ENCODE data around the gene GDPGP1. TPM values are rescaled to one million over a fixed set of nuclear protein-coding genes. Genes with fewer than 3 reads are reported as not detected.

Gene GDPGP1
- total RNA-seq, 1 experiment from 2014 or later = 5.2 TPM

DNA sequence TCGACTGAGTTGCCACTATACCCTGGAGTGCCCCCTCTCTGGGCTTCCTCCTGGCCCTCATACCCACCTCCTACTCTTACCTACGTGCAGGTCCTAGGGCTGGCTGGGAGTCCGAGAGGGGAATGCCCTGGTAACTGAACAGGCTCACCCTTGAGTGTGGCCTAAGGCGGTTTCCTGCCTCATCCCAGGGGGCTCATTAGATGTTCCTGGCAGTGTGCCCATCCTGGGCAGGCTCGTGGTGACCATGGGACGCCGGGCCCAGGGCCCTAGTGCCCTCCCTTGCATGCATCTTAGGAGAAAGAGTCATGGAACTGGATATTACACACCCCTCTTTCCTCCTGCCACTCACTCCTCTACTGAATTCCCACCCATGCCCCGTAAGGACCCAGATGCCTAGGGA, 30.1 kb upstream of the GDPGP1 start:
- POLR2A ChIA-PET (ENCODE audit: low non-redundant PET) = no interaction called here
- intact Hi-C loops (cut with micrococcal nuclease; ENCODE audit: unreplicated experiment) = no loop called here
- Histone ChIP-seq H3K36me3 (ENCODE audit: insufficient read depth, low read length, poor library complexity, severe bottlenecking) (no peaks in the 10 kb centered on the region), H3K4me3 (ENCODE audit: low read depth, low read length, poor library complexity, severe bottlenecking) (no peak overlapping the region), H3K9me3 (ENCODE audit: low read depth, low read length, poor library complexity, severe bottlenecking) (no peaks in the 10 kb centered on the region), H3K4me1 (ENCODE audit: insufficient read depth, low read length, poor library complexity, severe bottlenecking) (peaks cover 25% of the 10 kb centered on the region), H3K27me3 (replicated peaks; ENCODE audit: insufficient read depth, low read depth, low read length, poor library complexity) (no peaks in the 10 kb centered on the region), H3K27ac (ENCODE audit: low read depth, low read length, poor library complexity, severe bottlenecking) (no peak overlapping the region)
- CTCF ChIA-PET = no interaction called here
- TF ChIP-seq, protein P1, sequence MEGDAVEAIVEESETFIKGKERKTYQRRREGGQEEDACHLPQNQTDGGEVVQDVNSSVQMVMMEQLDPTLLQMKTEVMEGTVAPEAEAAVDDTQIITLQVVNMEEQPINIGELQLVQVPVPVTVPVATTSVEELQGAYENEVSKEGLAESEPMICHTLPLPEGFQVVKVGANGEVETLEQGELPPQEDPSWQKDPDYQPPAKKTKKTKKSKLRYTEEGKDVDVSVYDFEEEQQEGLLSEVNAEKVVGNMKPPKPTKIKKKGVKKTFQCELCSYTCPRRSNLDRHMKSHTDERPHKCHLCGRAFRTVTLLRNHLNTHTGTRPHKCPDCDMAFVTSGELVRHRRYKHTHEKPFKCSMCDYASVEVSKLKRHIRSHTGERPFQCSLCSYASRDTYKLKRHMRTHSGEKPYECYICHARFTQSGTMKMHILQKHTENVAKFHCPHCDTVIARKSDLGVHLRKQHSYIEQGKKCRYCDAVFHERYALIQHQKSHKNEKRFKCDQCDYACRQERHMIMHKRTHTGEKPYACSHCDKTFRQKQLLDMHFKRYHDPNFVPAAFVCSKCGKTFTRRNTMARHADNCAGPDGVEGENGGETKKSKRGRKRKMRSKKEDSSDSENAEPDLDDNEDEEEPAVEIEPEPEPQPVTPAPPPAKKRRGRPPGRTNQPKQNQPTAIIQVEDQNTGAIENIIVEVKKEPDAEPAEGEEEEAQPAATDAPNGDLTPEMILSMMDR (conservative IDR thresholded peaks at IDR 0.05; ENCODE audit: low read depth, low read length) = no peak
- no peak for TF ChIP-seq EZH2 (IDR thresholded peaks at IDR 0.05; ENCODE audit: borderline replicate concordance, low read depth, low read length, poor library complexity, severe bottlenecking)
- DNase-seq (ENCODE audit: low spot score) = peak; percentile 60
- no TSS peak for BruUV-seq (replicated peaks)

DNA sequence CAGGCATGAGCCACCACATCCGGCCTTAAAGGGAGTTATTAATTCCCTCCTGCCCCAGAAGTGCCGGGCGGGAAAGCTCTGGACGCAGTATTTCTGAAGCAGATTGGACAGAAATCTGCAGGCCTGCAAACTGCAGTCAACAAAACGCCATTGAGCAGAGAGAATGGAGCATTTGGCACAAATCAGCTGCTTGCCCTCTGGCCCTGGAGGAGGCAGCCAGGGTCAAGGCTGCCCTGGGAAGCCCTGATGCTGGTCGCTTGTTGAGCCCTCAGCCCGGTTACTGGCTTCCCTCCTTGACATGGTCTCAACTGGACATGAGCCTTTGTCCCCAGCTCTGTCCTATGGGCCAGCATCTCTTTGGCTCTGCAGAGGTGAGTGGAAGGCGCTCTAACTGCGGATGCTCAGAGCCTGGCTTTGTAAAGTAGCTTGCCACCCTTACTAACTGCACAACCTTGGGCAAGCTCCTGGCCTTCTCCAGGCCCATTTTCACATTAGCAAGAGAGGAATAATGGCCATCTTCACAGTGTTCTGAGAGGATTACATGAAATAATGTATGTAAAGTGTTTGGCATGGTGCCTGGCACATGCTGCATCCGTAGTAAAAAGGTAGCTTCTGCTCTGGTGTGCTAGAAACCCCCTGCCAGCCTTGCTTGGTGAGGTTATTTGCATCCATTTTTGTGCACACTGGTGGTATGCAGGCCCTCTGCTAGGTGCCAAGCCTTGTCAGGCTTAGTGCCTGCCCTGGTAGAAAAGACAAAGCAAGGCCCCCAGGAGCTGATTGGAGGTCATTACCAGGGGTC, 28.8 kb upstream of the GDPGP1 start:
- no peaks in the 10 kb centered on the region for H3K9me3 ChIP-seq (ENCODE audit: low read depth, low read length, poor library complexity, severe bottlenecking)

DNA sequence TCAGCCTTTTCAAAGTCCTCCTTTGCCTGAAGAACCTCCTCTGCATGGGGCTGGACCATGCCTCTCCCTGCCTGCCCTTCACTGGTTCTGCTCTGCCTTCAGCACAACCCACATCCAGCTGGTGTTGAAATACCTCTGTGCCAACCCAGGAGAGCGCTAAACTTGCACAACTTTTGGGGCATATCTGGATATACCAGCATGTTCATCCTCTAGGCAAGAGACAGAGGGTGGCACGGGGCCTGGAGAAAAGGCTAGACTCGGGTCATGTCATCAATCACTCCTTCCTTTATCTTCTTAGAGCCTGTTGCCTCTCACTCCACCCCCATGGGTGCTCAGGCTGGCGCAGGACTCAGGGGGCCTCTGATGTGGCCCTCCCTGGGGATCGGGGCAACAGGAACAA, 28.1 kb upstream of the GDPGP1 start:
- ChIA-PET POLR2A (ENCODE audit: low non-redundant PET) (no interaction called here), CTCF (no interaction called here)
- H3K36me3 ChIP-seq (ENCODE audit: insufficient read depth, low read length, poor library complexity, severe bottlenecking) = no peaks in the 10 kb centered on the region
- no peaks in the 10 kb centered on the region for H3K9me3 ChIP-seq (ENCODE audit: low read depth, low read length, poor library complexity, severe bottlenecking)
- TF ChIP-seq, protein P1 (conservative IDR thresholded peaks at IDR 0.05; ENCODE audit: low read depth, low read length) = no peak
- TF ChIP-seq EZH2 (IDR thresholded peaks at IDR 0.05; ENCODE audit: borderline replicate concordance, low read depth, low read length, poor library complexity, severe bottlenecking) = no peak
- BruUV-seq (replicated peaks) = no TSS peak
- DNase-seq (ENCODE audit: low spot score) = no peak
- no peaks in the 10 kb centered on the region for H3K27me3 ChIP-seq (replicated peaks; ENCODE audit: insufficient read depth, low read depth, low read length, poor library complexity)
- H3K4me3 ChIP-seq (ENCODE audit: low read depth, low read length, poor library complexity, severe bottlenecking) = no peak overlapping the region
- H3K27ac ChIP-seq (ENCODE audit: low read depth, low read length, poor library complexity, severe bottlenecking) = no peak overlapping the region
- intact Hi-C loops (cut with micrococcal nuclease; ENCODE audit: unreplicated experiment) = no loop called here
- H3K4me1 ChIP-seq (ENCODE audit: insufficient read depth, low read length, poor library complexity, severe bottlenecking) = peaks cover 30% of the 10 kb centered on the region

More for the DNA sequence above, 28.8 kb upstream of the GDPGP1 start:
- Histone ChIP-seq H3K27ac (ENCODE audit: low read depth, low read length, poor library complexity, severe bottlenecking) (no peak overlapping the region), H3K27me3 (replicated peaks; ENCODE audit: insufficient read depth, low read depth, low read length, poor library complexity) (no peaks in the 10 kb centered on the region), H3K36me3 (ENCODE audit: insufficient read depth, low read length, poor library complexity, severe bottlenecking) (no peaks in the 10 kb centered on the region), H3K4me1 (ENCODE audit: insufficient read depth, low read length, poor library complexity, severe bottlenecking) (peaks cover 33% of the 10 kb centered on the region), H3K4me3 (ENCODE audit: low read depth, low read length, poor library complexity, severe bottlenecking) (no peak overlapping the region)
- ChIA-PET CTCF (no interaction called here), POLR2A (ENCODE audit: low non-redundant PET) (interaction anchor here (0.5 kb wide), 1 partner anchor 737 kb away, joined by 3 read pairs; no protein-coding TSS in a partner anchor)
- TF ChIP-seq EZH2 (IDR thresholded peaks at IDR 0.05; ENCODE audit: borderline replicate concordance, low read depth, low read length, poor library complexity, severe bottlenecking) = no peak
- TF ChIP-seq, protein P1 (conservative IDR thresholded peaks at IDR 0.05; ENCODE audit: low read depth, low read length) = no peak
- no TSS peak for BruUV-seq (replicated peaks)
- peak; percentile 57 for DNase-seq (ENCODE audit: low spot score)
- intact Hi-C loops (cut with micrococcal nuclease; ENCODE audit: unreplicated experiment) = no loop called here

Data from A673 (cell line).